Ovary (tissue), 3 donors: ENCODE measurements around the gene STK32C.

ENCODE experiments used
- CTCF ChIP-seq, 3 donors: fragments of 450-650 bp in 2 of 3; fragments of 200-600 bp in 1 of 3; IDR thresholded peaks; one replicate each; pipeline versions ENCODE4 v1.5.1 to v1.8.0; 2016 to 2022; ENCODE audit warnings: antibody characterized with exemption in 3 of 3, mild to moderate bottlenecking in 1 of 3
- POLR2A ChIP-seq: fragments of 450-650 bp; IDR thresholded peaks from one replicate; pipeline ENCODE4 v1.6.1; 2017; ENCODE audit warnings: antibody characterized with exemption, mild to moderate bottlenecking, moderate library complexity
- donor health status: DM: no; HTN: no; CAD: no.

- TF ChIP-seq CTCF (IDR thresholded peaks at IDR 0.05): no peak
- TF ChIP-seq POLR2A: no peak
These were observed 43.2 kb upstream of the STK32C start for GRCh38 chr10:132350946-132351345.
